Measurements from ENCODE around the gene PTPRR. TPM values are rescaled to one million over a fixed set of nuclear protein-coding genes. Genes with fewer than 3 reads are reported as not detected.

PTPRR gene
- total and polyA plus RNA-seq, 2 donors (not counting 3 experiments of a cell fraction or from before 2014, with no cell fraction given) = 0.46 to 1.1 TPM

GRCh38 chr12:70927356-70927755 is 6.8 kb upstream of the PTPRR start:
- Histone ChIP-seq H3K4me1 (ENCODE audit: control insufficient read depth, extremely low read depth, insufficient read depth, low read length) (no peaks in the 10 kb centered on the region), H3K4me3 (replicated peaks in 1 of 3; ENCODE audit: insufficient read depth in 1 of 3, low read depth in 1 of 3, low read length in 3 of 3) (no peak overlapping the region), H3K36me3 (ENCODE audit: control insufficient read depth in 2 of 2, extremely low read depth in 1 of 2, insufficient read depth in 2 of 2, low read length in 2 of 2) (no peaks in the 10 kb centered on the region), H4K20me1 (replicated peaks; ENCODE audit: control insufficient read depth, extremely low read depth, insufficient read depth, low read length) (no peaks in the 10 kb centered on the region), H3K4me2 (ENCODE audit: insufficient read depth, low read length) (no peak overlapping the region), H3K27me3 (ENCODE audit: control insufficient read depth in 2 of 2, insufficient read depth in 2 of 2, low read length in 2 of 2) (no peaks in the 10 kb centered on the region), H3K9me3 (replicated peaks; ENCODE audit: control insufficient read depth, insufficient read depth, low read length) (no peaks in the 10 kb centered on the region), H3K27ac (ENCODE audit: insufficient read depth, low read depth, low read length) (no peak overlapping the region), H3K9ac (replicated peaks; ENCODE audit: extremely low read depth, insufficient read depth, low read length) (no peak overlapping the region), H2AFZ (ENCODE audit: low read depth, low read length) (no peak overlapping the region), H3K9me1 (replicated peaks; ENCODE audit: control insufficient read depth, extremely low read depth, insufficient read depth, low read length) (no peaks in the 10 kb centered on the region), H3K79me2 (ENCODE audit: control insufficient read depth, insufficient read depth, low read length) (no peaks in the 10 kb centered on the region)
- DNase-seq (ENCODE audit: low read depth, low spot score) (no peak), FAIRE-seq (no peak)
- no TSS peak for BruUV-seq (replicated peaks)
- ChIA-PET POLR2A (no interaction called here), CTCF (no interaction called here)
- intact Hi-C loops (cut with micrococcal nuclease) (no loop called here), dilution Hi-C loops (cut with MboI; ENCODE audit: extremely low pct_ligation_motif_present, low sequenced_read_pairs) (no loop called here)
- TF ChIP-seq, protein P1, sequence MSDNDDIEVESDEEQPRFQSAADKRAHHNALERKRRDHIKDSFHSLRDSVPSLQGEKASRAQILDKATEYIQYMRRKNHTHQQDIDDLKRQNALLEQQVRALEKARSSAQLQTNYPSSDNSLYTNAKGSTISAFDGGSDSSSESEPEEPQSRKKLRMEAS (IDR thresholded peaks at IDR 0.05; ENCODE audit: insufficient read depth, insufficient read length) = no peak
- TF ChIP-seq EZH2 (IDR thresholded peaks at IDR 0.05; ENCODE audit: borderline replicate concordance, low read depth, low read length, severe bottlenecking) = no peak
- TF ChIP-seq CTCF (IDR thresholded peaks at IDR 0.05; ENCODE audit: extremely low read depth in 1 of 2, insufficient read depth in 1 of 2, low read depth in 1 of 2, low read length in 2 of 2) = no peak
- no peak for TF ChIP-seq FOS (IDR thresholded peaks at IDR 0.05; ENCODE audit: borderline replicate concordance, insufficient read depth, low read length)
- no peak for TF ChIP-seq GATA2 (IDR thresholded peaks at IDR 0.05; ENCODE audit: insufficient read depth, insufficient read length, low read depth, low read length)
- TF ChIP-seq POLR2AphosphoS5 (IDR thresholded peaks at IDR 0.05; ENCODE audit: insufficient read depth, low read depth, low read length) = no peak
- TF ChIP-seq MYC (IDR thresholded peaks at IDR 0.05; ENCODE audit: low read depth, low read length) = no peak
- no peak for TF ChIP-seq POLR2A (IDR thresholded peaks at IDR 0.05; ENCODE audit: low read depth, low read length)
- TF ChIP-seq JUN (IDR thresholded peaks at IDR 0.05; ENCODE audit: borderline replicate concordance, insufficient read depth, insufficient read length, low read depth) = no peak
